ENCODE data around the gene NAPA.

Gene NAPA

DNA sequence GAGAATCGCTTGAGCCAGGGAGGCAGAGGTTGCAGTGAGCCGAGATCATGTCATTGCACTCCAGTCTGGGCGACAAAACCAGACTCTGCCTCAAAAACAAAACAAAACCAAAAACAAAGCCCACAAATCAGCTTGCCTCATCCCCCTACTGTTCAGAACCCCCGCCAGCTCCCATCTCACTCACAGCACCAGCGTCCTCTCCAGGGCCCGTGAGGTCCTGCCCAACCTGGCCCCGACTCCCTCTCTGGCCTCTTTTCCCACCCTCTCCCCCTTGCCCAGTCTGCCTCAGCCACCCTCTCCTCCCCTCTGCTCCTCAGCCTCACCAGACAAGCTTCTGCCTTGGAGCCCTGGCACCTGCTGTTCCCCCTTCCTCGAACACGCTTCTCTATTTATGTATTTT is 46.9 kb downstream of the NAPA start:
- no peak overlapping the region for H3K27ac ChIP-seq (ENCODE audit: poor library complexity, severe bottlenecking)
- no peaks in the 10 kb centered on the region for H3K9me3 ChIP-seq (ENCODE audit: severe bottlenecking)
- no peaks in the 10 kb centered on the region for H3K4me1 ChIP-seq (ENCODE audit: insufficient read depth, poor library complexity, severe bottlenecking)
- peaks cover 36% of the 10 kb centered on the region for H3K27me3 ChIP-seq (ENCODE audit: insufficient read depth, poor library complexity, severe bottlenecking)
- H3K4me3 ChIP-seq (ENCODE audit: severe bottlenecking): no peak overlapping the region
- TF ChIP-seq, protein P1, sequence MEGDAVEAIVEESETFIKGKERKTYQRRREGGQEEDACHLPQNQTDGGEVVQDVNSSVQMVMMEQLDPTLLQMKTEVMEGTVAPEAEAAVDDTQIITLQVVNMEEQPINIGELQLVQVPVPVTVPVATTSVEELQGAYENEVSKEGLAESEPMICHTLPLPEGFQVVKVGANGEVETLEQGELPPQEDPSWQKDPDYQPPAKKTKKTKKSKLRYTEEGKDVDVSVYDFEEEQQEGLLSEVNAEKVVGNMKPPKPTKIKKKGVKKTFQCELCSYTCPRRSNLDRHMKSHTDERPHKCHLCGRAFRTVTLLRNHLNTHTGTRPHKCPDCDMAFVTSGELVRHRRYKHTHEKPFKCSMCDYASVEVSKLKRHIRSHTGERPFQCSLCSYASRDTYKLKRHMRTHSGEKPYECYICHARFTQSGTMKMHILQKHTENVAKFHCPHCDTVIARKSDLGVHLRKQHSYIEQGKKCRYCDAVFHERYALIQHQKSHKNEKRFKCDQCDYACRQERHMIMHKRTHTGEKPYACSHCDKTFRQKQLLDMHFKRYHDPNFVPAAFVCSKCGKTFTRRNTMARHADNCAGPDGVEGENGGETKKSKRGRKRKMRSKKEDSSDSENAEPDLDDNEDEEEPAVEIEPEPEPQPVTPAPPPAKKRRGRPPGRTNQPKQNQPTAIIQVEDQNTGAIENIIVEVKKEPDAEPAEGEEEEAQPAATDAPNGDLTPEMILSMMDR (IDR thresholded peaks at IDR 0.05; ENCODE audit: poor library complexity, severe bottlenecking): no peak
- no peaks in the 10 kb centered on the region for H3K36me3 ChIP-seq (ENCODE audit: low read depth)
- ATAC-seq (ENCODE audit: low read depth): no peak
- no peak for DNase-seq (ENCODE audit: low spot score)

- no peak for DNase-seq (ENCODE audit: low spot score)
- H3K9me3 ChIP-seq (ENCODE audit: severe bottlenecking): no peaks in the 10 kb centered on the region
- no peak for ATAC-seq (ENCODE audit: low read depth)
- H3K27ac ChIP-seq (ENCODE audit: poor library complexity, severe bottlenecking): no peak overlapping the region
- TF ChIP-seq, protein P1 (IDR thresholded peaks at IDR 0.05; ENCODE audit: poor library complexity, severe bottlenecking): no peak
- no peaks in the 10 kb centered on the region for H3K36me3 ChIP-seq (ENCODE audit: low read depth)
- H3K4me3 ChIP-seq (ENCODE audit: severe bottlenecking): no peak overlapping the region
- H3K4me1 ChIP-seq (ENCODE audit: insufficient read depth, poor library complexity, severe bottlenecking): no peaks in the 10 kb centered on the region
- H3K27me3 ChIP-seq (ENCODE audit: insufficient read depth, poor library complexity, severe bottlenecking): peaks cover 25% of the 10 kb centered on the region
Measured at GRCh38 chr19:47465957-47466356, 48.9 kb downstream of the NAPA start.

GRCh38 chr19:47464675-47465419 is 50.0 kb downstream of the NAPA start:
- ATAC-seq (ENCODE audit: low read depth) (no peak), DNase-seq (ENCODE audit: low spot score) (no peak)
- no peak overlapping the region for H3K27ac ChIP-seq (ENCODE audit: poor library complexity, severe bottlenecking)
- TF ChIP-seq, protein P1 (IDR thresholded peaks at IDR 0.05; ENCODE audit: poor library complexity, severe bottlenecking): no peak
- no peak overlapping the region for H3K4me3 ChIP-seq (ENCODE audit: severe bottlenecking)
- no peaks in the 10 kb centered on the region for H3K36me3 ChIP-seq (ENCODE audit: low read depth)
- H3K4me1 ChIP-seq (ENCODE audit: insufficient read depth, poor library complexity, severe bottlenecking): no peaks in the 10 kb centered on the region
- peaks cover 14% of the 10 kb centered on the region for H3K27me3 ChIP-seq (ENCODE audit: insufficient read depth, poor library complexity, severe bottlenecking)
- no peaks in the 10 kb centered on the region for H3K9me3 ChIP-seq (ENCODE audit: severe bottlenecking)

DNA sequence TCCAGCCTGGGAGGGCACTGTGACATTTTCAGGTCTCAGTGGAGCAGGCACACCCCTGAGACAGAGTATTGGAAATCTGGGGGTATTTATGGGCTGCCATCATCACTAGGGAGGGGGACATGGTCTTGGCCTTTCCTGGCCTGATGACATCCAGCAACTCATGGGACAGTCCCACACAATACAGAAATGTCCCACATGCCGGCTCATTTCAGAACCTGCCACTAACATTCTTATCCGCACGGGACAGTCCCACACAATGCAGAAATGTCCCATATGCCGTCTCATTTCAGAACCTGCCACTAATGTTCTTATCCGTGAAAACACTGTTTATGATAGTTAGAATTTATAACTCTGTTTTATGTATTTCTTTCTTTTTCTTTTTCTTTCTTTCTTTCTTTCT is 53.0 kb downstream of the NAPA start:
- H3K4me3 ChIP-seq (ENCODE audit: severe bottlenecking): no peak overlapping the region
- H3K4me1 ChIP-seq (ENCODE audit: insufficient read depth, poor library complexity, severe bottlenecking): no peaks in the 10 kb centered on the region
- no peak for ATAC-seq (ENCODE audit: low read depth)
- H3K36me3 ChIP-seq (ENCODE audit: low read depth): no peaks in the 10 kb centered on the region
- peaks cover 26% of the 10 kb centered on the region for H3K27me3 ChIP-seq (ENCODE audit: insufficient read depth, poor library complexity, severe bottlenecking)
- no peaks in the 10 kb centered on the region for H3K9me3 ChIP-seq (ENCODE audit: severe bottlenecking)
- TF ChIP-seq, protein P1 (IDR thresholded peaks at IDR 0.05; ENCODE audit: poor library complexity, severe bottlenecking): no peak
- no peak overlapping the region for H3K27ac ChIP-seq (ENCODE audit: poor library complexity, severe bottlenecking)
- no peak for DNase-seq (ENCODE audit: low spot score)

DNA sequence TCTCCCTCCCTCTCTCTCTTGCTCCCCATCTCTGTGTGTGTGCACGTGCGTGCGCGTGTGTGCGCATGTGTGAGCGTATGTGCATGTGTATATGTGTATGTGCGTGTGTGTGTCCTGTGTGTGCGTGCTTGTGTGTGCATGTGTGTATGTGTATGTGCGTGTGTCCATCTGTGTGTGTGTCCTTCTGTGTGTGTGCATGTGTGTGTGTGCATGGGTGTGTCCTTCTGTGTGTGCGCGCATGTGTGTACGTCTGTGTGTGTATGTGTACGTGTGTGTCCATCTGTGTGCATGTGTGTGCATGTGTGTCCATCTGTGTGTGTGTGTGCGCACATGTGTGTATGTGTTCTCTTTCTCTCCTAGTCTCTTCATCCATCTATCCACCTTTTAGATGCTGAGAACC is 55.4 kb downstream of the NAPA start:
- peaks cover 42% of the 10 kb centered on the region for H3K27me3 ChIP-seq (ENCODE audit: insufficient read depth, poor library complexity, severe bottlenecking)
- H3K27ac ChIP-seq (ENCODE audit: poor library complexity, severe bottlenecking): no peak overlapping the region
- H3K9me3 ChIP-seq (ENCODE audit: severe bottlenecking): peaks cover 13% of the 10 kb centered on the region
- no peaks in the 10 kb centered on the region for H3K36me3 ChIP-seq (ENCODE audit: low read depth)
- DNase-seq (ENCODE audit: low spot score) (no peak), ATAC-seq (ENCODE audit: low read depth) (no peak)
- TF ChIP-seq, protein P1 (IDR thresholded peaks at IDR 0.05; ENCODE audit: poor library complexity, severe bottlenecking): no peak
- no peak overlapping the region for H3K4me3 ChIP-seq (ENCODE audit: severe bottlenecking)
- H3K4me1 ChIP-seq (ENCODE audit: insufficient read depth, poor library complexity, severe bottlenecking): no peaks in the 10 kb centered on the region
